ENCODE measurements around the gene PSMA6. TPM values are rescaled to one million over a fixed set of nuclear protein-coding genes. Genes with fewer than 3 reads are reported as not detected.

Gene PSMA6
- polyA plus RNA-seq, 2 of the 4 experiments (the other 2 are of a cell fraction) = 369 to 395 TPM

Other genes starting within 250 kb of the PSMA6 start
- gene FAM177A1, start 246.1 kb upstream of the PSMA6 start, polyA plus RNA-seq (2011; rRNA removed) = 79.8 and 102 TPM in 2 replicates
- gene FAM177A1, start 246.1 kb upstream of the PSMA6 start, polyA plus RNA-seq (2017; fragmentation: RNase III; extraction: RNeasy Plus Mini Kit Qiagen cat#74134 plus additional on column Dnase treatment) = 73.9 to 85.4 TPM (median 76.9 TPM) in 3 replicates
- 24.1 and 32.1 TPM in 2 replicates for gene PPP2R3C, start 170.4 kb upstream of the PSMA6 start, polyA plus RNA-seq (2011; rRNA removed)
- gene PPP2R3C, start 170.4 kb upstream of the PSMA6 start, polyA plus RNA-seq (2017; fragmentation: RNase III; extraction: RNeasy Plus Mini Kit Qiagen cat#74134 plus additional on column Dnase treatment) = 19.2 to 23.9 TPM (median 21.6 TPM) in 3 replicates
- 38.8 and 40.0 TPM in 2 replicates for gene PRORP, start 169.8 kb upstream of the PSMA6 start, polyA plus RNA-seq (2011; rRNA removed)
- 28.9 to 29.3 TPM (median 29.2 TPM) in 3 replicates for gene PRORP, start 169.8 kb upstream of the PSMA6 start, polyA plus RNA-seq (2017; fragmentation: RNase III; extraction: RNeasy Plus Mini Kit Qiagen cat#74134 plus additional on column Dnase treatment)
- 65.0 and 102 TPM in 2 replicates for gene NFKBIA, start 112.4 kb downstream of the PSMA6 start, polyA plus RNA-seq (2011; rRNA removed)
- 101 to 115 TPM (median 103 TPM) in 3 replicates for gene NFKBIA, start 112.4 kb downstream of the PSMA6 start, polyA plus RNA-seq (2017; fragmentation: RNase III; extraction: RNeasy Plus Mini Kit Qiagen cat#74134 plus additional on column Dnase treatment)
- not detected in 2 replicates for gene INSM2, start 241.8 kb downstream of the PSMA6 start, polyA plus RNA-seq (2011; rRNA removed)
- not detected in 3 replicates for gene INSM2, start 241.8 kb downstream of the PSMA6 start, polyA plus RNA-seq (2017; fragmentation: RNase III; extraction: RNeasy Plus Mini Kit Qiagen cat#74134 plus additional on column Dnase treatment)

All from A549 (cell line).